GM12875 (cell line): Measurements from ENCODE around the gene C20orf144.
A peak's percentile ranks its signal among the peaks of the same experiment; 100 is the strongest.

ENCODE experiments used
- H3K4me3 ChIP-seq: one replicate; pipeline ENCODE4 v1.5.1; 2011; ENCODE audit warnings: low read depth, low read length, control low read depth
- TF ChIP-seq, protein P1 (sequence below): IDR thresholded peaks from 2 replicates; pipeline ENCODE4 v1.5.1; 2011; ENCODE audit warnings: low read depth, mild to moderate bottlenecking, control low read depth, inconsistent platforms, low read length, moderate library complexity, borderline replicate concordance; ENCODE audit not compliant: insufficient read depth

C20orf144 gene

DNA sequence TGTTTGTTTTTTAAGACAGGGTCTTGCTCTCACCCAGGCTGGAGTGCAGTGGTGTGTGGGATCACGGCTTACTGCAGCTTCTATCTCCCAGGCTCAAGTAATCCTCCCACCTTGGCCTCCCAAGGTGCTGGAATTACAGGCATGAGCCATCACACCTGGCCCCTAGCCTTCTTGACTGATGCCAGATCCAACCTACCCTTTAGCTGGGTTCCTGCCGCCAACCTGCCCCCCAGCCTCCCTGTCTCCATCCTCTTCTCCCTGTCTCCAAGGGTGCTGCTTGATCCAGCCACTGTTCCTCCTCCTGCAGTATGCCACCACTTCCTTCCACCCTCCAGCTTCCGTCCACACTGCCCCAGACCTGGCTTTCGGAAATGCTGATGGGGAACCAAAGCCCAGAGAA, 3.2 kb upstream of the C20orf144 start:
- TF ChIP-seq, protein P1, sequence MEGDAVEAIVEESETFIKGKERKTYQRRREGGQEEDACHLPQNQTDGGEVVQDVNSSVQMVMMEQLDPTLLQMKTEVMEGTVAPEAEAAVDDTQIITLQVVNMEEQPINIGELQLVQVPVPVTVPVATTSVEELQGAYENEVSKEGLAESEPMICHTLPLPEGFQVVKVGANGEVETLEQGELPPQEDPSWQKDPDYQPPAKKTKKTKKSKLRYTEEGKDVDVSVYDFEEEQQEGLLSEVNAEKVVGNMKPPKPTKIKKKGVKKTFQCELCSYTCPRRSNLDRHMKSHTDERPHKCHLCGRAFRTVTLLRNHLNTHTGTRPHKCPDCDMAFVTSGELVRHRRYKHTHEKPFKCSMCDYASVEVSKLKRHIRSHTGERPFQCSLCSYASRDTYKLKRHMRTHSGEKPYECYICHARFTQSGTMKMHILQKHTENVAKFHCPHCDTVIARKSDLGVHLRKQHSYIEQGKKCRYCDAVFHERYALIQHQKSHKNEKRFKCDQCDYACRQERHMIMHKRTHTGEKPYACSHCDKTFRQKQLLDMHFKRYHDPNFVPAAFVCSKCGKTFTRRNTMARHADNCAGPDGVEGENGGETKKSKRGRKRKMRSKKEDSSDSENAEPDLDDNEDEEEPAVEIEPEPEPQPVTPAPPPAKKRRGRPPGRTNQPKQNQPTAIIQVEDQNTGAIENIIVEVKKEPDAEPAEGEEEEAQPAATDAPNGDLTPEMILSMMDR: no peak
- H3K4me3 ChIP-seq: no peak overlapping the region

DNA sequence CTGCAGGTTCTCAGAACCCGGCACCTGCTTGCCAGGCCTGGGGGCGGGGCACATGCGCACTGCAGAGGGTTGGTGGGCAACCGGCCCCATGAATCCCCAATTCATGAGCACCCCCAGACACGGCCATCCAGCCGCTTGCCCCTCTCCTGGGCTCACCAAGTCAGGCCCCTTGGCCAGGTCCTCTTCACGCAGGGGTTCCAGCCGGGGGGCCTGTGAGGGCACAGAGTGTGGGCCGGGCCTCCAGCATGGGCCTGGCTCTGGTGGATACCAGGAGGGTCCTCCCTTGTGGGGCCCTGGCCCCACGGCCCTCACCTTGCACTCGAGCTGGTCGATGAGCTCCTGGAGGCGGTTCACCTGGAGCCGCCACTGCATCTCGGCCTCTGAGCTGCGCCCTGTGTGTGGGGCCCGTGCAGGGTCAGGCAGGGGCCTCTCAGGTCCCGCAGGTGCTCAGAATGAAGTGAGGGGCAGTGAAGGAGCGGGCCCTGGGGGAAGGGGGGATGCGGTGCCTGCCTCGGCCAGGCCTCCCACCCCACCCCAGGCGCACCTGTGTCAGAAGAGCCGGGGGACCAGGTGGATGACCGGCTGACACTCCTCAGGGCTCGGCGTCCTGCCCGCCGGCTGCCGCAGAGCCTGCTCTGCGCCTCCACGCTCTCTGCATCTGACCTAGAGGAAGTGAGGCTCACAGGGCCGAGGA, 2.6 kb upstream of the C20orf144 start:
- TF ChIP-seq, protein P1: no peak
- no peak overlapping the region for H3K4me3 ChIP-seq

DNA sequence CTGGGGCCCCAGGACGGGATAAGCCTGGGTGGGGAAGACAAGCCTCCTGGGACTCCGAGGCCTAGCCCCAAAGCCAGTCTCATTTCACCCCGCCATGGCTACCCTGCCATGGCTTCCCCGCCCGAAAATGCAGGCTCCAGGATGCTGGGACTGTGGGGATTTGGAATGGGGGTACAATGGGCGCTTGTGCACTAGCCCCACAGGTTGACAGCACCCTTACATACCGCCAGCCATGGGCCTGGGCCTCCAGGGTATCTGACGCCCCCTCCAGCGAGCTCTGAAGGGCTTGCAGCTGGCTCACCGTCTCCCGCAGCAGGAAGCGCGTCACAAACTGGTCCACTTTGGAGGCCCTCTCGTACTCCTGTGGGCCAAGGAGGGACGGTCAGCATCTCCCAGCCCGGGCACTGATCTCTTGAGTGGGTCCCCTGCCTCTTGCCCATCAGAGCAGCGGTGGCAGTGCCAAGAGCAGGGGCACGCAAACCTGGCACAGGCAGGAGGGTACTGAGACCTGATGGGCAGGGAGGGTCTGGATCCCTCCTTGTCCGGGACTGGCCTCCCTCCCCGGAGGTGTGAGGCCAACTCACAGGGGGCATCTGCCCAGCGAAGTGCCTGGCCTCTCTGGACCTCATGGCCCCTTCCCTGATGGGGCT, 2.0 kb upstream of the C20orf144 start:
- no peak overlapping the region for H3K4me3 ChIP-seq
- TF ChIP-seq, protein P1: no peak

DNA sequence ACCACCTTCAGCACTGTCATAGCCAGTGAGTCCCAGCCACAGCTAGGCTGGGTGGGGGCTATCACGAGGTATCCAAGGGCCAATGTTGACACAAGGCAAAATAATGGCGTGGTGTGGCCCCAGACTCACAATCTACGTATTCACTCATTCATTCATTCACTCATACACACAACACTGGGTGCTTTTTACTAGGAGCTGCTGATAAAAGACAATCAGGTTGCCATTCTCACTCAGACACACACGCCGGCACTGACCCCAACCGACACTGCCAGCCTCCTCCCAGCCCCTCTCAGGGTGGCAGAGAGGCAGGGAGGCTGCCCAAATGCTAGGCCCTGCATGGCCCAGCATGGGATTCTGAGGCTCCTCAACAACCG, 1.5 kb upstream of the C20orf144 start:
- H3K4me3 ChIP-seq: no peak overlapping the region
- TF ChIP-seq, protein P1: no peak

DNA sequence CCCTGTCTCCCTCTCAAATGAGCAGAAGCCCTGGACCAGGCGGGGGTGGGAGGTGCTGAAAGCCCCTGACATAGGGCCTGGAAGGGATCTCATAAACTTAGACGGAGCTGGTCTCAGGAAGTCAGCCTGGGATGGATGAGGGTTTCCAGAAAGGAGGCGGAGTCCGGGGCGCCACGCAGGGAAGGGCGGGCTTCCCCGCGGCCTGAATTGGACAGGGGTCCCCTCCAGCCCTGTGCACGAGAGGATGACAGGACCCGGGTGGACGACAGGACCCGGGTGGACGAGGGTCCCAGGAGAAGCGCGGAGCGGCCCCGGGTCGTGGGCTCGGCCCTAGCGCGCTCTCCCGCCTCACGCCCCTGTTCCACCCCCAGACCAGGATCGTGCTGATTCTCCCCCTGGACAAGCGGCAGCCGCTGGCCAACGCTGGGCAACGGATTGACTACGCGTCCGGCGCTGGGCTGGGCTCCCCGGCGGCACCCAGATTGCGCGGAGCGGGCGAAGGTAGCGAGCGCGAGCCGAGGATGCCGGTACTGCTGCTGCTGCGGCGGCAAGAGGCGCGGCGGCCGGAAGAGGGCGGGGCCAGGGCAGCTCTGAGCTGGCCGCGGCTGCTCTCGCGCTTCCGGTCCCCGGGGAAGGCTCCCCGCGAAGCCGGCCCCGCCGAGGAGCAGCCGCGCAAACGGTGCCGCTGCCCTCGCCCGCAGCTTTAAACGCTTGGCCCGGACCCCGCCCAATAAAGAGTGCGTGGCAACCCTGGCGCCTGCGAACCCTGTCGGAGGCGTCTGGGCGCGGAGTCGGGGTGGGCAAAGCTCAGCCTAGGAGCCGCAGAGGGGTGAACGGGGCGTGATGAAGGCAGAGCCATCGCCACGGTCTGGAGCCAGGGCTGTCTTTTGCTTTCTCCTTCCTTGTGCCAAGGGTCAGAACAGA, 1.3 kb downstream of the C20orf144 start:
- TF ChIP-seq, protein P1: no peak

DNA sequence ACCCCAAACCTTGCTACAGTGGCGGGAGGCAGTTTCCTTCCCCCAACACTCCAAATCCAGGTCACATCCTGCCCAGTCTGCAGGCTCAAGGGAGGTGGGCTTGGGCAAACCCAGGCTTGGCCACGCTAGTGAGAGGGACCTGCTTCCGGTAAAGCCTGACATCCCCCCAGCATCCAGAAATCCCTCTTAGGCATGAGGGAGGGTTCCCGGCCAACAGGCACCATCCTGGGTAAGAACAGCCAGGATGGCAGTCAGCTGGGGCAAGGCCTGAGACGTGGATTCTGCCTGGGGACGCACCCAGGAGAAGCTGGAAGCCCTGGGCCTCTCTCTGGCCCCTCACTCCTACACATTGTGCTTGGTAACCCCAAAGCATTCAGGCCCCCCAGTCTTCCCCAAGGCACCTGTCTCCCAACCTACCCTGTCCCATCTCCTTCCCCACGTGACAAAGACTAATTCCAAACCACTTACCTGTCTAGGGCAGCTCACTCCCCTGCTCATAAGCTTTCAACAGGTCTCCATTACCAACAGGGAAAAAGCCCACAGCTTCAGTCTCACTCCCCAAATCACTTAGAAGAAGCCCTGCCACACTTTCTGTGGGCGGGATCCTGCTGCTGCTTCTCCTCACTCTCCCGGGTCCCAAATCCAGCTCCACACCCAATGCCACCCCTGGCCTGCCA, 2.1 kb downstream of the C20orf144 start:
- TF ChIP-seq, protein P1: no peak
- peak overlapping the region; percentile 76 for H3K4me3 ChIP-seq

More for the DNA sequence above, 1.3 kb downstream of the C20orf144 start:
- H3K4me3 ChIP-seq: peak overlapping the region; percentile 76
